HG03045 (cell line): ENCODE results near the gene ADD3.

Experiments used
- ATAC-seq: cut with Tn5 transposase; IDR thresholded peaks from one replicate; pipeline ENCODE4 v1.9.1; 2021; ENCODE audit warnings: mild to moderate bottlenecking, moderate library complexity; ENCODE audit not compliant: unreplicated experiment

Gene ADD3

GRCh38 chr10:110142965-110143364, 135.2 kb downstream of the ADD3 start:
- ATAC-seq, result no peak

GRCh38 chr10:110144507-110144906, 136.7 kb downstream of the ADD3 start:
- ATAC-seq, result no peak

GRCh38 chr10:110147961-110148360, 140.2 kb downstream of the ADD3 start:
- no peak for ATAC-seq

- no peak for ATAC-seq
Measured at GRCh38 chr10:110149259-110149658, 141.5 kb downstream of the ADD3 start.

- ATAC-seq, result no peak
Measured at GRCh38 chr10:110150046-110150445, 142.3 kb downstream of the ADD3 start.

GRCh38 chr10:110150981-110151380, 143.2 kb downstream of the ADD3 start:
- no peak for ATAC-seq

GRCh38 chr10:110151467-110151866, 143.7 kb downstream of the ADD3 start:
- ATAC-seq, result no peak

- no peak for ATAC-seq
Measured at GRCh38 chr10:110151971-110152370, 144.2 kb downstream of the ADD3 start.

GRCh38 chr10:110153396-110153795, 145.6 kb downstream of the ADD3 start:
- ATAC-seq, result no peak

GRCh38 chr10:110156046-110156445, 148.3 kb downstream of the ADD3 start:
- no peak for ATAC-seq

- no peak for ATAC-seq
Measured at GRCh38 chr10:110158051-110159005, 150.5 kb downstream of the ADD3 start.

- ATAC-seq, result no peak
Measured at GRCh38 chr10:110160081-110160480, 152.3 kb downstream of the ADD3 start.

- no peak for ATAC-seq
Measured at GRCh38 chr10:110160522-110160921, 152.7 kb downstream of the ADD3 start.

GRCh38 chr10:110162741-110163145, 155.0 kb downstream of the ADD3 start:
- no peak for ATAC-seq

GRCh38 chr10:110163192-110163773, 155.5 kb downstream of the ADD3 start:
- ATAC-seq, result no peak

- ATAC-seq, result no peak
Measured at GRCh38 chr10:110163841-110164240, 156.1 kb downstream of the ADD3 start.

GRCh38 chr10:110165239-110165638, 157.5 kb downstream of the ADD3 start:
- ATAC-seq, result no peak

GRCh38 chr10:110167149-110167548, 159.4 kb downstream of the ADD3 start:
- no peak for ATAC-seq

GRCh38 chr10:110168601-110169481, 161.1 kb downstream of the ADD3 start:
- ATAC-seq, result no peak

GRCh38 chr10:110169586-110169985, 161.8 kb downstream of the ADD3 start:
- no peak for ATAC-seq
